COR-L47 (cell line): ENCODE measurements around the gene MYOF.
"Not testable (repeated sequence)": the region's sequence is repeated elsewhere in the genome, so short reads cannot be mapped to it uniquely, and the experiment has no call there.

Experiments
- DNase-seq: peaks from one replicate; lab custom pipeline; 2025; lab: John Stamatoyannopoulos, UW

The MYOF gene

DNA sequence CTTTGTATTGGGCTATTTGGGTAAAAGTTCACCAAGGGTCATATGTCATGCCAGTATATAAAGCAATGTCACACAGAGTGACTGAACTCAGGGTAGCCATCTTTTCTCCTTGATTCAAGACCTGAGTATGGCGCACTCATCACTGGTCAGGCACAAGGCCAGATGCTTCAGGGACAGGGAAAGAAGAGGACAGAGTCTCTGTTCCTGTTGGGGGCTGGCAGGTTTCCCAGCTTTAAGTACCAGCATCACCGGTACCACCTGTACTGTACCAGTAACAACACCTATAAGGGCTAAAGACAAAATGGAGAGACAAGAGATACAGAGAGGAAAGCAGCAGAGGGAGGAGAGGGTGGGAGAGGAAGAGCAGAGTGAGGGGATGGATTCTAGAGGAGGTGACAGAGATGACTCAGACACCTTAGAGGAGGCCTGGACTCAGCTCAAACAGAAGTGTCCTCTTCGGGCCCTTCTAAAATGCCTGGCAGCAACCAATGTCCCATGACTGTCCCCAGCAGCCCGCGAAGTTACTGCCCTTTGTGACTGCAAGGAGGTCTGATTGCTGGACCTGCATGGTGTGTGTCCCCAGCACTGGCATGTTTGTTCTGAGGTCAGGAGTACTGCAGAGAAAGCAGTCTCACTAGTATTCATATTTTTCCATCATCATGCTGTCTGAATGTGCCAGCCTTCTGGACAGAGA, 191.3 kb downstream of the MYOF start:
- no peak for DNase-seq

DNA sequence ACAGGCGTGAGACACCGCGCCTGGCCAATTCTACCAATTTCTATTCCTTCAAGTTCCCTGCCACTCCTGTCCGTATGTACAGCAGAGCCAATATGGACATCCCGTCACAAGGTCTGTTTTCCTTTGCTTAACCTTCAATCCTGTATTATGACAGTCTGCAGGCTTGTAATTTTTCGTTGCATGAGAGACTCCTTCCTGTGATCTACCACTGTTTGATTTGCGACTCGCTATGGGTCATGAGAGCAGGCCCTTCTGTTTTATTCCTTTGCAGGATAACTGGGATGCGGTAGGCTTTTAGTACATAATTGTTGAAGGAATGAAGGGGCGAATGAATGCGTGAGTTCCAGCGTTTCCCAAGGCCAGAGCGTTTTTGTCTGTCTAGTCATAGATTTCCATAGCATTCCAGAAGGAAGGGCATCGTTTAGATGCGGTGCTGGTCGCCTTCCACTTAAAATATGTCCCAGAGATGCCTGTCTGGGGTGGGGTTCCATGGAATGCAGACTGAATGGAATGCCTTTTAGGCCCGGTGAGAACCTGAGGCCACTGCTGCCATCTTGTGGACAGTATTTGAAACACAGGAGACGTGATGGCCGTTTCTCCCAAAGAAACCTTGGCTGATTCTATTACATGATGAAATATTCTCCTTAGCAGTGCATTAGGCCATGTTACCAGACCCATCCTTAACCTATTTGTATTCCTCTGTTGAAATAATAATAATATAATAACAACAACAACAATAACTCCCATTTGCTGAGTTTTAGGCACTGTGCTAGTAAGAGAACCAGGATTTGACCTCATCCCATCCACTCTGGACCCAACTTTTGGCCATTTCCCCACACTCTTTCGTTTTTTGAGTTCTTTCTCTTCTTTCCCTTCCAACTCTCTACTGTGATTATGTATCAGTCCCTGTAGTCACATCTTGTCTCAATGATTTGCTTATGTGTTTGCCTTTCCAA, 193.2 kb downstream of the MYOF start:
- peak; percentile 3 for DNase-seq

DNA sequence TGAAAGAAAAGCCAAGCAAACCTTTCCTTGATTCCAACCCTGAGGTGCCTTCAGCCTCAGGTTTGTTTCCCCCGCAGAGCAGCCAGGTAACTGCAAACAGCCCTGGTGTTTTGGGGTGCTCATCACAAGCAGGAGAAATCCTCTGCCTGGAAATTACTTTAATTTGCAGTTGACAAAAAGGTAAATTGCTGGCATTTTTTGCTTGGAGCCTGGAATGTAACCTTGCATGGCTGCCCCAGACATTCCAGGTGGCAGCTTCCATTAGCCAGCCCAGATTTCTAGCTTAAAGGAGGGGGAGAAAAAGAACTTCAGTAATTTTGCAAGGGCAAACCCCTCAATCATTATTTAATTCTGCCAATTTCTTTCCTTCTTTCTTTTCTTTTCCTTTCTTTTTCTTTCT, 194.4 kb downstream of the MYOF start:
- no peak for DNase-seq

- not testable (repeated sequence) for DNase-seq
Observed at GRCh38 chr10:93284246-93284645, 197.9 kb downstream of the MYOF start.

GRCh38 chr10:93281367-93281720, 200.8 kb downstream of the MYOF start:
- DNase-seq: no peak

GRCh38 chr10:93280699-93281366, 201.3 kb downstream of the MYOF start:
- peak; percentile 9 for DNase-seq

DNA sequence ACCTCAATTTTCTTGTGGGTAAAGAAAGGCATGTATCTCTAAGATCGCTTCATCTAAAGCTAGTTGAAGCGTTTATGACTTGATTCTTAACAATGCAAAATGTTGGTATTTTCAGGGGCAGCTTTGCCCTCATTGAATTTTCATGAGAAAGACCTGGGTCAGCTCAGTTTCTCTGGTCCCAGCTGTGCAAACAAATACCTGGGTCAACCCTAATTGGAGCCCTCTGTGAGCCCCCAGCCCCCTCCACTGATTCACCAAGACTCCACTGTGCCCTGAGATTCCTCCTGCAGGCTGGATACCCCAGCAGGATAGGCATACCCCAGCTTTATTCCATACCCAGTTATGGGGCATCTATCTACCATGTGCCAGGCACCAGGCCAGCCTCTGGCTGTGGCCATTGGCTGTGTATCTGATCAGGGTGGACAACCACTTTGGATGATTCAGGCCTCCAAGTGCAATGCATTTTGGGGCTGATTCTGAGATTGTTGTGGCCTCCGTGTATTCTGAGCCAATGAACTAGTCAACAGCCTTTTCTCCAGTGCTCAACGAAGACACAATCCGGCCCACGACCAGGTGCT, 201.9 kb downstream of the MYOF start:
- DNase-seq: no peak

GRCh38 chr10:93277360-93277759, 204.8 kb downstream of the MYOF start:
- no peak for DNase-seq

DNA sequence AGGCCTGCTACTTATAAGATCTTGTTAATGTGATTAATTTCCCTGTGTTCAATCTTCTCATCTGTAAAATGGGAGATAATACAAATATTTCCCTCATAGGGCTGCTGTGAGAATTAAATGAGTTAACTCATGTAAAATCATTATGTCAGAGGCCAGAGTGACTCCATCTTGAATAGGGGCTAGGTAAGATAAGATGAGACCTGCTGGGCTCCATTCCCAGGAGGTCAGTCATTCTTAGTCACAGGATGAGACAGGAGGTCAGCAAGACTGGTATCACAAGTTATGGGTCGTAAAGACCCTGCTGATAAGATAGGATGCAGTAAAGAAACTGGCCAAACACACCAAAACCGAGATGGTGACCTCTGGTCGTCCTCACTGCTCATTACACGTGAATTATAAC, 207.7 kb downstream of the MYOF start:
- DNase-seq: no peak

GRCh38 chr10:93272884-93273675, 209.1 kb downstream of the MYOF start:
- no peak for DNase-seq

- DNase-seq: no peak
Observed at GRCh38 chr10:93271347-93271746, 210.8 kb downstream of the MYOF start.

DNA sequence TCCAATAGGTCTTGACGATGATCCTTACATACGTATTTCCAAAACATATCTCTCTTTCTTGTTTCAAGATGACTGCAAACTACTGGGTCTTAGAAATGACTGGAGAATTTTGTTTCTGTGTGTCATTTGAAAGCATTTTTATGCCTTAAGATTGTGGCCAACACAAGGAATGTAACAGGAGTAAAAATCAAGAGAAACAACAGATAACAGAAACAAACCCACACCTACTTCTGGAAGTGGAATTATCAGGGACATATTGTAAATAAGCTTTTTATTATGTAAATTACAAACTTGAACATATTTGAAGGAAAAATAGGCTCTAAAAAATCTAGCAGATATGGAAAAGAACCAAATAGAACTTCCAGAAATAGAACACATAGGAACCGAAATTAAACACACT, 212.9 kb downstream of the MYOF start:
- no peak for DNase-seq

- no peak for DNase-seq
Observed at GRCh38 chr10:93268021-93268420, 214.1 kb downstream of the MYOF start.

- no peak for DNase-seq
Observed at GRCh38 chr10:93267521-93267920, 214.6 kb downstream of the MYOF start.

DNA sequence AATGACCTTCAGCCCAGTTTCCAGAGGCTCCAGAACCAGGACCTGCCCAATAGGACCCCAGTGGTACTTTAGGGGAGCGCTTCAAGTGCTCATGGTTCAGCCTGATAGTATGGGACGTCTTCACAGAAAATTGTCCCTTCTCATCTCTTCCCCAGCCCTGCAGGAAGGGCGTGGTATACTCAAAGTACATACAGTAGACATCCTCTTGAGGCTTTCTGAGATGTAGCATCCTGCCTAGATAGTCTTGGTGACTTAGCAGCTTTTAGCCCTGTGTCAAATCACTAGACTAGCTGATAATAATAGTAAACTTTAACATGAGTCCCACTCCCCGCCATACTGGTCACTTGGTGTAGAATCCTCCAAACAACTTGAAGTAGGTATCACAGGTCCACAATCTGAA, 215.3 kb downstream of the MYOF start:
- no peak for DNase-seq

DNA sequence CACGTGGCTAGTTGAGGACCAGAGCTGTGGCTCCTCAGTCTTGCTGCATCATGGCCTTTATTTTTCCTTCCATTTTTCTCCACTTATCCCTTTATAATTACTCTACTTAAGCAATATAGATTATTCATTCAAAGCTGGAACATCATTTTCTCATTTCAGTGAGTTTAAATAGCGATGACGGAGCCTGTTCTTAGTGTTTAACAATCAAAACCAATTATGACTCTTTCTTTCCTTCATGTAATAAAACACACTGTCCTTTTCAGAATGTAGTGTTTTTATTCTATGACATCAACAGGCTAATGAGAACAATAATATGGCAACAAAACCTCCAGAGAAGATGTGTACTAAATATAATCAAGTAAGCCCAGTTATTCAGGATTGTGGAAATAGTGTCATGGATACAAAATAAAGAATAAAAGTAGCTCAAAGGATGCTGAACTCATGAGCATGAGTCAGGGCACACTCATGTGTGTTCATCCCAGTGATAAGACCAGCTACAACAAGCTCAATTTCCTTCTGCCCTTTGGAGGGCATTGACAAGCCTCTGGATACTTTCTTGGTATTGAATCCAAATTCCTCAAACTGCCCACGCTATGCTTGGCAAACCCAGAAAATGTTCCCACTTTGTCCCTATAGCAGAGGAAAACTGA, 220.0 kb downstream of the MYOF start:
- DNase-seq: no peak

- no peak for DNase-seq
Observed at GRCh38 chr10:93261089-93261488, 221.0 kb downstream of the MYOF start.

GRCh38 chr10:93259126-93259525, 223.0 kb downstream of the MYOF start:
- DNase-seq: no peak
